Pons (tissue), 1 donor: ENCODE results near the gene SLC26A1.
"Not testable (repeated sequence)": the region's sequence is repeated elsewhere in the genome, so short reads cannot be mapped to it uniquely, and the experiment has no call there.

Source experiments
- DNase-seq: peaks from one replicate; pipeline ENCODE4 v3.0.0-alpha.2; 2016; ENCODE audit warnings: low spot score

Gene SLC26A1

DNA sequence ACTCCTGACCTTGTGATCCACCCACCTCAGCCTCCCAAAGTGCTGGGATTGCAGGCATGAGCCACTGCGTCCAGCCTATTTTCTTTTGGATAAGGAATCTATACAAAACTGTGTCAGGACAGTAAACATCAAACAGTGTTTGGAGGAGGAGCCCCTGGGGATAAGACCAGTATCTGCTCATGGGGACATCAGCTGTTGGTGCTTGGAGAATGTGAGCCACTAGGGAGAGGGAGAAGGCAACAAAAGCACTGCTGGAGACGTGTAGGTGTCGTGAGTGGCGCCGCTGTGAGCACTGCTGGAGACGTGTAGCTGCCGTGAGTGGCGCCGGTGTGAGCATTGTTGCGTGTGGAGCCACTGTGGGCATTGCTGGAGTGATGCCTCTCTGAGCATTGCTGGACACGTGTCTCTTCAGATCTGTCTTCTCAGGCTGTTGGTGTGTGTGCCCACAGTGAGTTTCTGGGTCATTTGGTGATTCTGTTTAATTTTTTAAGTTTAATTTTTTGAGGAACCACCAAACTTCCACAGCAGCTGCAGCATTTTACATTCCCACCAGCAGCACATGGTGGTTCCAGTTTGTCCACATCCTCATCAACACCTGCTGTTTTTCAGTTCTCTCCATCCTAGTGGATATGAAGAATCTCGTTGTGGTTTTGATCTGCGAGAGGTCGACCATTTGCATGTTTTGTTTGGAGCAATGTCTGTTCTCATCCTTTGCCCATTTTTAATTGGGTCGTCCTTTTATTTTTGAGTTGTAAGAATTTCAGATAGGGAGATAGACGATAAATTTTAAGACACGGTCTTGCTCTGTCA, 38.8 kb downstream of the SLC26A1 start:
- no peak for DNase-seq

DNA sequence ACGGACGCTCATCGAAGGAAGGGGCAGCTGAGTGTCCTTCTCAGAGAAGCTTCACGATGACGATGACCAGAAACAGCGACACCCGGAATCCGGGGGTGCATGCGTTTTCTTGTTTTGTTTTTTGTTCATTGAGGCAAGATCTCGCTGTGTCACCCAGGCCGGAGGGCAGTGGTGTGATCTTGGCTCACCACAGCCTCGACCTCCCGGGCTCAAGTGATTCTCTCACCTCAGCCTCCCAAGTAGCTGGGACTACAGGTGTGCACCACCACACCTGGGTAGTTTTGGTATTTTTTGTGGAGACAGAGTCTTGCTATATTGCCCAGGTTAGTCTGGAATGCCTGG, 39.7 kb downstream of the SLC26A1 start:
- no peak for DNase-seq

DNA sequence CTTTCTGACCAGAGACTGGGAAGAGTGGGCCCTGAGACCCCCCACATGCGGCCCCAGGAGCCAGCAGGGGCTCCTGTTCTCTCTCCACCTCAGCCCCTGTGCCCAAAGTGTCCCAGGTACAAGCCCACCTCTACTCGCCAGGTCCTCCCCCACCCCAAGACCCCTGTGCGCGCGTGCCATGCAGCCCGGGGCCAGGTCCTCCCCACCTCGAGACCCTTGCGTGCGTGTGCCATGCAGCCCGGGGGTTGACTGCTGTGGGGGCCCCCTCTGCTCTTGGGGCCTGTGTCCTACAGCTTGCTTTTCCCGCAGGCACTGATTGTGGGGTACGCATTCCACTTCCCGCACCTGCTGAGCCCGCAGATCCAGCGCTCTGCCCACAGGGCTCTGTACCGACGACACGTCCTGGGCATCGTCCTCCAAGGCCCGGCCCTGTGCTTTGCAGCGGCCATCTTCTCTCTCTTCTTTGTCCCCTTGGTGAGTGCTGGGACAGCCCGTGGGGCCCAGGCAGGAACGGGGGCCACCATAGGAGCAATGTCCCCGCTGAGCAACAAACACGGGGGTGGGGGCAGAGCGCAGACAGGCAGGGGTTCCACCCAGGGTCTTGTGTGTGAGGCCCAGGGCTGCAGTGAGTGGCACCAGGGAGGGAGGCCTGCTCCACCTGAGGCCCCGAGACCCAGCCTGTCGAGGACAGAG, 40.2 kb downstream of the SLC26A1 start:
- DNase-seq = no peak

DNA sequence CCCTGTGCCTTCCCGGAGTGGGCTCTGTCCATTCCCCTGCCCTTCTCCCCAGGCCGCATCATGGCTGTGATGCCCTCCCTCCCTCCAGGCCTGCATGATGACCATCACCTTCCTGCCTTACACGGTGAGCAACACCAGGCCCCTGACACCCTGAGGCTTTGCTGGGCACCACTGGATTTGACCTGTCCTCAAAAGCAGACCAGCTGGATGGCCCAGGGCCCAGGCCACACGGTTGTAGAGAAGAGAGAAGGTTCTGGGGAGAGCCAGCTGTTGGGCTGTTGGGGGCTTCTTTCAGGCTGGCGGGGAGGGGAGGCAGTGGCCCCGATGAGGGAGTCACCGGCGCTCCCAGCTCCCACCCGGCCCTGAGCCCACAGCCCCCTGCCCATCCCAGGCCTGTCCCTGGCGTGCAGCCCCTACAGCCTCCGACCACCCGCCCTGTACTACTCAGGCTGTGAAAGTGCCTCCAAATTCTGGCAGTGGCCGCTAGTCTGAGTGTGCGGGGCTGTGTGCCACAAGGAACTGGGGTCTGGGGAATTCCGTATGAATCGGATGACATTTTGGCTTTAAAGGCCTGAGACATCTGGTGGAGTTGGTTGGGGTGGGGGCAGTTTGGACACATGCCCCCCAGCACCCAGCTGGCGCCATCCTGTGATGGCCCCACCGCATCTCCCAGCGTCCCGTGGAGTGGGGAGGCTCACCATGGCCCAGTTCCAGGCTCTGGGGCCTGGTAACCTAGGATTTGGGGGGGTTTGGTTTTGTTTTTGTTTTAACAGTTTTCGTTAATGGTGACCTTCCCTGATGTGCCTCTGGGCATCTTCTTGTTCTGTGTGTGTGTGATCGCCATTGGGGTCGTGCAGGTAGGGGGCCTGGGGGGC, 41.4 kb downstream of the SLC26A1 start:
- DNase-seq = no peak

DNA sequence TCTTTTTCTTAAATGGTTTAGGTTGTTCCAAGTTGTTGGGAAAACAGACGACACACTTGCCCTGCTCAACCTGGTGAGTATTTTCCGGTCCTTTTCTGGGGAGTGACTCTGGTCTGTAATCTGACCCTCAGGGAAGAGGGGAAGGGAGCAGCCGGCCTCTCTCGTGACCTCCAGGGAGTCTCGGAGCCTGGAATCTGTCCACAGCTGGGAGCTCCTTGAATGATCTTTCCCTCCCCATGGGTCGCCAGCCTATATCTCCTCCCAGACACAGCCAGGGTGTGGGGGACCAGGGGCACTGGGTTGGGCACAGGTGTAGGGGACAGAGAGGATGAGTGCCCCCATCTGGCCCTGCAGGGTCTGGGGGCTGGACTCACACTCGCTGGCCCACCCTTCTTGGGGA, 42.0 kb downstream of the SLC26A1 start:
- DNase-seq = no peak

DNA sequence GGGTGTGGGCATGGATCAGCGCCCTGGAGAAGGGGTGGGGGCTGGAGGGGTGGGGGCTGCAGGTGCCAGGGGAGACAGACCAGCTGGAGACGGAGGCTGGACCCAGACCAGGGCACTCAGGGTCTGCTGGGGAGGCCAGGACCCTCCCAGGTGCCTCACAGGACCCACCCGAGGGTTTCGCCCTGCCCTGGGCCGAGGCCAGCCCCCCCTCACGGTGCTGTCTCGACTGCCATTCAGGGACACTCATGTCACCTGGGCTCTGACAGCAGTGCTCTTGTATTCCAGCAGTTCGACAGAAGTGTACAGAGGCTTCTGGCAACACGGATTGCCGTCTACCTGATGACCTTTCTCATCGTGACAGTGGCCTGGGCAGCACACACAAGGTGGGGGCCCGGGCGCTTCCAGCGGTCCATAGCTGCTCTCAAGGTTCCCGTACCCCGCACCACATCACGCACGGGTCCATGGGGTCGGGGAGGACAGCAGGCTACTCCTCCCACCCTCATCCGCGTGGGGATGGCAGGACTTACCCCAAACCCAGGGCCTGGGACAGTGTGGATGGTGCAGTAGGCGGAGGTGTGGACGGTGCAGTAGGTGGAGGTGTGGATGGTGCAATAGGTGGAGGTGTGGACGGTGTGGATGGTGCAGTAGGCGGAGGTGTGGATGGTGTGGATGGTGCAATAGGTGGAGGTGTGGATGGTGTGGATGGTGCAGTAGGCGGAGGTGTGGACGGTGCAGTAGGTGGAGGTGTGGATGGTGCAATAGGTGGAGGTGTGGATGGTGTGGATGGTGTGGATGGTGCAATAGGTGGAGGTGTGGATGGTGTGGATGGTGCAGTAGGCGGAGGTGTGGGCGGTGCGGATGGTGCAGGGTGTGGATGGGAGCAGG, 42.8 kb downstream of the SLC26A1 start:
- DNase-seq = no peak

DNA sequence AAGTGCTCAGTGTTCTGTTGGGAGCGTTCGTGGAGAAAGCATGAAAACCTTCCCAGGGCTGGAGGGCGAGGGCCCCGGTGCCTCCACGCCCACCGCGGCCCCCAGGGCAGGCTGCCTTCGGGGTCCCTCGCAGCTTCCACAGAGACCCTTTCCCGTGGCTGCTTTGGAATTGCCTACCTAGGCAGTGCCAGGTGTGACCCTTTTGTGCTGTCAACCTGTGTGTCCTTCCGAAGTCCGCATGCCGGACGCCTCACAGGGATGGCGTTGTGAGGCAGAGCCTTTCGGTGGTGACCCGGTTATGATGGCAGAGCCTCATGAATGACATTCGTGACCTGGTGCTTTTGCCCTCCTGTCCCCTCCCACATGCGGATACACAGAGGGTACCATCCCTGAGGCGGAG, 43.5 kb downstream of the SLC26A1 start:
- DNase-seq = no peak

DNA sequence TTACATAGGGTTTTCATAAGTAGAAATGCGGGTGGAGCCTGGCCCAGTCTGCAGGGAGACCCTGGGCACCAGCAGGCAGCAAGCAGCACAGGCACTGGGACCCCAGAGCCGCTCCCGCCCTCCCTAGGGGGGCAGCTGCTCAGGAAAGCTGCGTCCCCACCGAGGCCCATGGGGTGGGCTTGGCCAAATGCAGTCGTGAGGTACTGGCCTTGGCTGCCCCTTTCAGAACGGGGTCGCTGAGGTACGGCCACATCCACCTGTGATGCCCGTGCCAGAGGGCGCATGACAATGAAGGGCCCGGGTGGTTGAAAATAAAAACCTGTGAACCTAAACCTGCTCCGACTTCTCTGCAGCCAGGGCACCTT, 44.3 kb downstream of the SLC26A1 start:
- no peak for DNase-seq

DNA sequence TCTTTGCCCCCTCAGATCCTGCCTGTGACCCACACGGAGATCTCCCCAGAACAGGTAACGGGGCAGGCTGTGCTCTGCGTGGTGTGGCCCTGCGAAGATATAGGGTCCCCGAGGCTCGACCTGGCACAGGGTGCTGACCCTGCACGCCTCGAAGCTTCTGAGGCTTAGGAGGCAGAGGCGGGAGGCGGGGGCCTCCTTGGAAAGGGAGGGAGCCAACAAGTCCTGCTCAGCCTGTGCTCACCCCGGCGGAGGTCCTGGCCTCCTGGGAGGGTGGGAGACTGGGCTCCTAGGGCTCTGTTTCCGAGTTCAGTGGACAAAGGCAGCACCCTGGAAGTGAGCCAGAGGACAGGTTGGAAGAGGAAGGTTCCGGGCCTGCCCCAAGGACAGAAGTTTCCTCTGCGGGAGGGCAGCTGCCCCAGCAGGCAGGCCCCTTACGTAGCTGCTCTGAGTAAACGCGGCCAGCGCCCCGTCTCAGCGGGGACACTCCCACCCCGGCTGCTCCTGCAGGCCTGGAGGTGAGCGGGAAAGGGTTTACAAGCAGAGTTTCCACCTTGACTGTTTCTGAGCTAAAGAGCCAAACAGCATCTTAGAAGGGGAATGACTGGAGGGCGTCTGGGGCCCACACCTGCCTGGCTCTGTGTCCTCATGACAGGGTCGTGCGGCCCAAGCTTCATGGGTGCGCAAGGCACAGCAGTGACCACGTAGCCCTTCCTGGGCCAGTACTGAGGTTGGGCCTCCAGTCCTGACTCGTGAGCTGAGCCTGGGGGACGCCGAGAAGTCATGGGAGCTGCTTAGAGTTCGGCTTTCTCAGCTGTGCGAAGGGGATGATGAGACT, 44.9 kb downstream of the SLC26A1 start:
- no peak for DNase-seq

DNA sequence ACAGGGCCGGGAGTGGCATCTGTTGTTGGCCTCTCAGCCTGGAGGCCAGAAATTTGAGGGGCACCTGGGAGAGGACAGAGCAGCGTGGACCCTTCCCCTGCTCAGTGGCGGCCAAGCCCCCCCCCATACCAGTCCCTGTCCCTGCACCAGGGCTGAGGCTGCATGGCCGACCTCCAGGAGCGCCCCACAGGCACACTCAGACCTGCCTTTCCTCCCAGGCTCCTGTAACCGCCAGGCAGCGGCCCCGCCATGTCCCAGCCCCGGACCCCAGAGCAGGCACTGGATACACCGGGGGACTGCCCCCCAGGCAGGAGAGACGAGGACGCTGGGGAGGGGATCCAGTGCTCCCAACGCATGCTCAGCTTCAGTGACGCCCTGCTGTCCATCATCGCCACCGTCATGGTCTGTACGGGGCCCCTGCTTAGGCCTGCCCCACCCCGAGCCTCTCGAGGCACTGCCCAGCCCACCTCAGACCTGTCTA, 45.7 kb downstream of the SLC26A1 start:
- DNase-seq = no peak

DNA sequence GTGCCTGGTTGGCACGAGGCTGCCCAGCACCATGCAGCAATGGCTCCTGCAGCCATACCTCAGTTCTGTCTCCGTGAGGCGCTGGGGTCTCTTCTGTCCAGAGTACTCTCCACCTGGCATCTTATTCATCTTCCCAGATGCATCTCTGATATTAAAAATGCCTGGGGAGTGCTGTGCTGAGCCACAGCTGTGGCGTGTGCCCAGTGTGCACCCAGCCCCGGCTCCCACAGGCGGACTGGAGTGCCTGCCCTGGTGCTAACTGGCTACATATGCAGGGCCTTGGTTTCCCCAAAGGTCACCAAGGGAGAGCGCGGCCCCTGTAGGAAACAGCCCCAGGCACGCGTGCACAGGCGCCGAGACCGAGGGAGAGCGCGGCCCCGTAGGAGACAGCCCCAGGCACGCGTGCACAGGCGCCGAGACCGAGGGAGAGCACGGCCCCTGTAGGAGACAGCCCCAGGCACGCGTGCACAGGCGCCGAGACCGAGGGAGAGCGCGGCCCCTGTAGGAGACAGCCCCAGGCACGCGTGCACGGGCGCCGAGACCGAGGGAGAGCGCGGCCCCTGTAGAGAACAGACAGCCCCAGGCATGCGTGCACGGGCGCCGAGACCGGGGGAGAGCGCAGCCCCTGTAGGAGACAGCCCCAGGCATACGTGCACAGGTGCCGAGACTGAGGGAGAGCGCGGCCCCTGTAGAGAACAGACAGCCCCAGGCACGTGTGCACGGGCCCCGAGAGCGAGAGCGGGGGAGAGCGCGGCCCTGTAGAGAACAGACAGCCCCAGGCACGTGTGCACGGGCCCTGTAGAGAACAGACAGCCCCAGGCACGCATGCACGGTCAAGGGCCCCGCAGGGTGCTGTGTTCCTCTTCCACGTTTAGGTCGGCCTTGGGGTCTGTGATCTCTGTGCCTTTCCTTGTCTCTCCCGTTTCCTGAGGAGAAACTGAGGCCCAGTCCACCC, 46.4 kb downstream of the SLC26A1 start:
- no peak for DNase-seq

DNA sequence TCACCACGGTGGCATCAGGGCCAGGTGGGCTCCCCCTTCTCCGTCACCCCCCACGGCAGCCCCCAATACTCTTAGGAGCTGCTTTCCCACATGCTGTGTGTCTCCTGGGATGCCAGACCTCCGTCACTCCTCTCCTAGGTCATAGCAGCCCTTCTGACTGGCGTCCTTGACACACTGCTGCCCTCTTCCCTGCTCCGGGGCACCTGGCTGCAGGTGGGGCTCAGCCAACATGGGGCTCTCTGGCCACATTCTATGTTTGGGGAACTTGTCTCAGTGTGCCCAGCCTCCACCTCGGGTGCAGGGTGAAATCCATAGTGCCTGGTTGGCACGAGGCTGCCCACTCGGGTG, 47.1 kb downstream of the SLC26A1 start:
- DNase-seq = no peak

DNA sequence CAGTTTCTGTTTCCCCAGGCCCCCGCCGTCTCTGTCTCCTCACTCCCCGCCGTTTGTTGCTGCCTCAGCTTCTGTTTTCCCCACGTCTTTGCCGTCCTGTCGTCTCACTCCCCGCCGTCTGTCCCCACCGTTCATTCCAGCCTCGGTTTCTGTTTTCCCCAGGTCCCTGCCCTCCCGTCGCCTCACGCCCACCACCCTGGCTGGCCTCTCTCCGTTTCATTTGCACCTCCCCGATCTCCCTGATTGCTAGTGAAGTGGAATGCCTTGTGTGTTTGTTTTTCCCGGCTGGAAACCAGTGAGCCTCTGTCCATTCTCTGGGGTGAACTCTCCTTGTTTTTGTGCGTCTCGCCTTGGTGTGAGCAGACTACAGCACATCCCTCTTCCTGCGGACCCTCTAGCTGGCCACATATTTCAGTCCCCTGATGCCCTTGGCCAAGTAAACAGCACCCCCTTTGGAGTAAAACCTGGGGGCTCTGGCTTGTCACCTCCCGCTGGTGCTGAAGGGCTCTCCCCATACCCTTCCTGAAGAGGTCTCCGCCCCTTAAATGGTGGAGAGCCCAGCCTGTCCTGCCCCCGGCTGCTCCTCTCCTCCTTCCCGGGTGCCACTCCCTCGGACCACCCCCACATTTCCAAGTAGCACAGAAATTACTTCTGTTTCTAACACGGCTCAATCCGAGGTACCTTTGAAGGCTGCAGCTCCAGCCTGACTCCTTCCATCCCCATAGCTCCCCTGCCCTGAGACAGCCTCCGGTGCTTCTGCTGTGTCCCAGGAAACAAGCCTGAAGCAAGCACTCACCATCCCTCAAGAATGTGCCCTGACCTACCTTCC, 47.7 kb downstream of the SLC26A1 start:
- DNase-seq = no peak

DNA sequence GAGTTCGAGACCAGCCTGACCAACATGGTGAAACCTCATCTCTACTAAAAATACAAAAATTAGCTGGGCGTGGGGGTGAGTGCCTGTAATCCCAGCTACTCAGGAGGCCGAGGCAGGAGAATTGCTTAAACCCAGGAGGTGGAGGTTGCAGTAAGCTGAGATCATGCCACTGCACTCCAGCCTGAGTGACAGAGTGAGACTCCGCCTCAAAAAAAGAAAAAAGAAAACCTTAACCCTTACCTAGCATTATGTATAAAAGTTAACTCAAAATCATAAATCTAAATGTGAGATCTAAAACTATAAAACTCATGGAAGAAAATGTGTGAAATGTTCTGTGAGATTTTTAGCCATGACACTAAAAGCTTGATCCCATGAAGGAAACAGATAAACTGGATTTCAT, 53.7 kb downstream of the SLC26A1 start:
- DNase-seq = not testable (repeated sequence)
